GM23338 (cell line): Measurements from ENCODE around the gene RPTOR. TPM values are rescaled to one million over a fixed set of nuclear protein-coding genes. Genes with fewer than 3 reads are reported as not detected.

Experiments
- ATAC-seq: fragments of 200-7000 bp; cut with Tn5 transposase; 3 replicates; pipeline ENCODE4 v1.9.1; 2020
- DNase-seq: peaks from one replicate; pipeline ENCODE4 v3.0.0-alpha.2; 2015; ENCODE audit warnings: low spot score
- H2AFZ ChIP-seq: fragments of 200-600 bp; sonication (generic); 2 replicates; pipeline ENCODE4 v1.8.0; 2016; ENCODE audit warnings: antibody characterized with exemption, mild to moderate bottlenecking, moderate library complexity
- H3F3A ChIP-seq: fragments of 200-600 bp; sonication (generic); replicated peaks from 2 replicates; pipeline ENCODE4 v1.8.0; 2017; ENCODE audit warnings: antibody characterized with exemption, mixed run types, low read depth
- H3K27ac ChIP-seq: fragments of 200-600 bp; sonication (generic); 2 replicates; pipeline ENCODE4 v1.6.1; 2016; ENCODE audit warnings: low read depth
- H3K27me3 ChIP-seq: fragments of 200-600 bp; sonication (generic); 2 replicates; pipeline ENCODE4 v1.8.0; 2016; ENCODE audit warnings: mild to moderate bottlenecking, mixed run types, moderate library complexity; ENCODE audit not compliant: insufficient read depth
- H3K36me3 ChIP-seq: fragments of 200-600 bp; sonication (generic); 2 replicates; pipeline ENCODE4 v1.8.0; 2016; ENCODE audit warnings: mild to moderate bottlenecking; ENCODE audit not compliant: insufficient read depth
- H3K4me1 ChIP-seq: fragments of 200-600 bp; sonication (generic); 2 replicates; pipeline ENCODE4 v1.8.0; 2016; ENCODE audit warnings: mild to moderate bottlenecking, moderate library complexity; ENCODE audit not compliant: insufficient read depth
- H3K4me2 ChIP-seq: fragments of 200-600 bp; sonication (generic); 2 replicates; pipeline ENCODE4 v1.7.1; 2017; ENCODE audit warnings: mixed run types
- H3K4me3 ChIP-seq: fragments of 200-600 bp; sonication (generic); 2 replicates; pipeline ENCODE4 v1.6.1; 2016; ENCODE audit warnings: mixed run types
- H3K79me2 ChIP-seq: fragments of 200-600 bp; sonication (generic); replicated peaks from 2 replicates; pipeline ENCODE4 v1.8.0; 2017; ENCODE audit warnings: mild to moderate bottlenecking; ENCODE audit not compliant: insufficient read depth
- H3K9me2 ChIP-seq: fragments of 200-600 bp; sonication (generic); 2 replicates; pipeline ENCODE4 v1.8.0; 2017; ENCODE audit not compliant: insufficient read depth
- H4K20me1 ChIP-seq: fragments of 200-600 bp; sonication (generic); replicated peaks from 2 replicates; pipeline ENCODE4 v1.8.0; 2017; ENCODE audit warnings: mild to moderate bottlenecking; ENCODE audit not compliant: insufficient read depth
- H3K27ac Mint-ChIP-seq: 2 replicates; pipeline ENCODE4 v1.8.0; 2020; ENCODE audit warnings: inconsistent platforms, mild to moderate bottlenecking, moderate library complexity, mixed read lengths
- H3K27me3 Mint-ChIP-seq: 3 replicates; pipeline ENCODE4 v1.8.0; 2022; ENCODE audit warnings: low read depth, mild to moderate bottlenecking, moderate library complexity, mixed read lengths, inconsistent platforms; ENCODE audit not compliant: insufficient read depth, poor library complexity
- H3K36me3 Mint-ChIP-seq: 3 replicates; pipeline ENCODE4 v1.8.0; 2021; ENCODE audit warnings: low read depth, mild to moderate bottlenecking, inconsistent platforms, moderate library complexity, mixed read lengths
- H3K4me1 Mint-ChIP-seq: 3 replicates; pipeline ENCODE4 v1.8.0; 2020; ENCODE audit warnings: mild to moderate bottlenecking, inconsistent platforms, mixed read lengths
- H3K4me3 Mint-ChIP-seq: 3 replicates; pipeline ENCODE4 v1.8.0; 2021; ENCODE audit warnings: moderate library complexity, mild to moderate bottlenecking, inconsistent platforms, mixed read lengths
- H3K9me3 Mint-ChIP-seq: 3 replicates; pipeline ENCODE4 v1.8.0; 2020; ENCODE audit warnings: moderate library complexity, mild to moderate bottlenecking, inconsistent platforms, mixed read lengths
- CREB1 ChIP-seq: fragments of 250-450 bp; sonication (Bioruptor Pico); IDR thresholded peaks from 2 replicates; pipeline ENCODE4 v1.5.0; 2020; ENCODE audit warnings: low read depth, mild to moderate bottlenecking, moderate library complexity
- EZH2phosphoT487 ChIP-seq: fragments of 200-600 bp; sonication (generic); IDR thresholded peaks from one replicate; pipeline ENCODE4 v1.8.1; 2018; ENCODE audit warnings: antibody characterized with exemption; ENCODE audit not compliant: unreplicated experiment
- JUNB ChIP-seq: IDR thresholded peaks from one replicate; pipeline ENCODE4 v1.6.1; 2016; ENCODE audit warnings: antibody characterized with exemption; ENCODE audit not compliant: unreplicated experiment
- NANOG ChIP-seq: IDR thresholded peaks from 2 replicates; pipeline ENCODE4 v1.6.1; 2016; ENCODE audit warnings: antibody characterized with exemption, borderline replicate concordance
- POLR2AphosphoS5 ChIP-seq: IDR thresholded peaks from 2 replicates; pipeline ENCODE4 v1.6.1; 2016; ENCODE audit warnings: antibody characterized with exemption, low read depth
- STAT1 ChIP-seq: IDR thresholded peaks from one replicate; pipeline ENCODE4 v1.6.1; 2016; ENCODE audit warnings: antibody characterized with exemption; ENCODE audit not compliant: unreplicated experiment
- ZNF114 ChIP-seq: fragments of 250-450 bp; sonication (Bioruptor Pico); IDR thresholded peaks from 2 replicates; pipeline ENCODE4 v1.5.0; 2020; ENCODE audit warnings: mild to moderate bottlenecking, moderate library complexity
- ZNF331 ChIP-seq: fragments of 250-450 bp; sonication (Bioruptor Pico); IDR thresholded peaks from 2 replicates; pipeline ENCODE4 v1.5.0; 2020; ENCODE audit warnings: low read depth, mild to moderate bottlenecking, moderate library complexity
- polyA plus RNA-seq: library from polyadenylated mRNA; unstranded; fragments of >200 nt; fragmentation: Nextera tagmentation; extraction: Ambion mirVana; gene quantifications from 2 replicates; pipeline ENCODE4 v1.2.1, GENCODE V29; 2016
- total RNA-seq: library from RNA; depleted of rRNA; stranded (reverse); fragments of >200 nt; shearing (Covaris generic); gene quantifications from 2 replicates; pipeline ENCODE4 v1.2.3, GENCODE V29; 2014
- TF ChIP-seq, protein P1 (sequence below): fragments of 250-450 bp; sonication (Bioruptor Pico); IDR thresholded peaks from 2 replicates; pipeline ENCODE4 v1.5.0; 2020; ENCODE audit warnings: mild to moderate bottlenecking, moderate library complexity
- TF ChIP-seq, protein P2 (sequence below): IDR thresholded peaks from 2 replicates; pipeline ENCODE4 v1.6.1; 2016; ENCODE audit warnings: antibody characterized with exemption

The RPTOR gene
- total and polyA plus RNA-seq, 2 experiments from 2014 or later, result 9.5 to 38.0 TPM

DNA sequence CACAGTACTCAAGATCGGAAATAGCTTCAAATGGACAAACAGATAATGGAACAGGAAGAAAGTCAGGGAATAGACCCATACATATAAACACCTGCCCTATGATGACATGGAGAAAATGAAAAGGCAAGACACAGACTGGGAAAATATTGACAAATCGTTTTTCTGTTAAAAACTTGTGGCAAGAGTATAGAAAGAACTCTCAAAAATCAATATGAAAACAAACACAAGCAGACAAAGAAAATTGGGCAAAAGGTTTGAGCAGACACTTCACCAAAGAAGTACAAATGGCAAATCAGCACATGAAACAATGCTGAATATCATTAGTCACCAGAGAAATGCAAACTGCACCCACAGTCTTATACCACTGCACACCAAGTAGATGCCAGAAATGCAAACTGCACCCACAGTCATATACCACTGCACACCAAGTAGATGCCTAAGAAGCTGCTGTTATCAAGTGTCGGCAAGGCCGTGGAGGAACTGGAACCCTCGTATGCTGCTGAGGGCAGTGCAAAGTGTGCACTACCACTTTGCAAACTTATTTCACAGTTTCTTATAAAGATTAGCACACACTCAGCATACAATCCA, 323.5 kb downstream of the RPTOR start (continued):
- TF ChIP-seq, protein P1, sequence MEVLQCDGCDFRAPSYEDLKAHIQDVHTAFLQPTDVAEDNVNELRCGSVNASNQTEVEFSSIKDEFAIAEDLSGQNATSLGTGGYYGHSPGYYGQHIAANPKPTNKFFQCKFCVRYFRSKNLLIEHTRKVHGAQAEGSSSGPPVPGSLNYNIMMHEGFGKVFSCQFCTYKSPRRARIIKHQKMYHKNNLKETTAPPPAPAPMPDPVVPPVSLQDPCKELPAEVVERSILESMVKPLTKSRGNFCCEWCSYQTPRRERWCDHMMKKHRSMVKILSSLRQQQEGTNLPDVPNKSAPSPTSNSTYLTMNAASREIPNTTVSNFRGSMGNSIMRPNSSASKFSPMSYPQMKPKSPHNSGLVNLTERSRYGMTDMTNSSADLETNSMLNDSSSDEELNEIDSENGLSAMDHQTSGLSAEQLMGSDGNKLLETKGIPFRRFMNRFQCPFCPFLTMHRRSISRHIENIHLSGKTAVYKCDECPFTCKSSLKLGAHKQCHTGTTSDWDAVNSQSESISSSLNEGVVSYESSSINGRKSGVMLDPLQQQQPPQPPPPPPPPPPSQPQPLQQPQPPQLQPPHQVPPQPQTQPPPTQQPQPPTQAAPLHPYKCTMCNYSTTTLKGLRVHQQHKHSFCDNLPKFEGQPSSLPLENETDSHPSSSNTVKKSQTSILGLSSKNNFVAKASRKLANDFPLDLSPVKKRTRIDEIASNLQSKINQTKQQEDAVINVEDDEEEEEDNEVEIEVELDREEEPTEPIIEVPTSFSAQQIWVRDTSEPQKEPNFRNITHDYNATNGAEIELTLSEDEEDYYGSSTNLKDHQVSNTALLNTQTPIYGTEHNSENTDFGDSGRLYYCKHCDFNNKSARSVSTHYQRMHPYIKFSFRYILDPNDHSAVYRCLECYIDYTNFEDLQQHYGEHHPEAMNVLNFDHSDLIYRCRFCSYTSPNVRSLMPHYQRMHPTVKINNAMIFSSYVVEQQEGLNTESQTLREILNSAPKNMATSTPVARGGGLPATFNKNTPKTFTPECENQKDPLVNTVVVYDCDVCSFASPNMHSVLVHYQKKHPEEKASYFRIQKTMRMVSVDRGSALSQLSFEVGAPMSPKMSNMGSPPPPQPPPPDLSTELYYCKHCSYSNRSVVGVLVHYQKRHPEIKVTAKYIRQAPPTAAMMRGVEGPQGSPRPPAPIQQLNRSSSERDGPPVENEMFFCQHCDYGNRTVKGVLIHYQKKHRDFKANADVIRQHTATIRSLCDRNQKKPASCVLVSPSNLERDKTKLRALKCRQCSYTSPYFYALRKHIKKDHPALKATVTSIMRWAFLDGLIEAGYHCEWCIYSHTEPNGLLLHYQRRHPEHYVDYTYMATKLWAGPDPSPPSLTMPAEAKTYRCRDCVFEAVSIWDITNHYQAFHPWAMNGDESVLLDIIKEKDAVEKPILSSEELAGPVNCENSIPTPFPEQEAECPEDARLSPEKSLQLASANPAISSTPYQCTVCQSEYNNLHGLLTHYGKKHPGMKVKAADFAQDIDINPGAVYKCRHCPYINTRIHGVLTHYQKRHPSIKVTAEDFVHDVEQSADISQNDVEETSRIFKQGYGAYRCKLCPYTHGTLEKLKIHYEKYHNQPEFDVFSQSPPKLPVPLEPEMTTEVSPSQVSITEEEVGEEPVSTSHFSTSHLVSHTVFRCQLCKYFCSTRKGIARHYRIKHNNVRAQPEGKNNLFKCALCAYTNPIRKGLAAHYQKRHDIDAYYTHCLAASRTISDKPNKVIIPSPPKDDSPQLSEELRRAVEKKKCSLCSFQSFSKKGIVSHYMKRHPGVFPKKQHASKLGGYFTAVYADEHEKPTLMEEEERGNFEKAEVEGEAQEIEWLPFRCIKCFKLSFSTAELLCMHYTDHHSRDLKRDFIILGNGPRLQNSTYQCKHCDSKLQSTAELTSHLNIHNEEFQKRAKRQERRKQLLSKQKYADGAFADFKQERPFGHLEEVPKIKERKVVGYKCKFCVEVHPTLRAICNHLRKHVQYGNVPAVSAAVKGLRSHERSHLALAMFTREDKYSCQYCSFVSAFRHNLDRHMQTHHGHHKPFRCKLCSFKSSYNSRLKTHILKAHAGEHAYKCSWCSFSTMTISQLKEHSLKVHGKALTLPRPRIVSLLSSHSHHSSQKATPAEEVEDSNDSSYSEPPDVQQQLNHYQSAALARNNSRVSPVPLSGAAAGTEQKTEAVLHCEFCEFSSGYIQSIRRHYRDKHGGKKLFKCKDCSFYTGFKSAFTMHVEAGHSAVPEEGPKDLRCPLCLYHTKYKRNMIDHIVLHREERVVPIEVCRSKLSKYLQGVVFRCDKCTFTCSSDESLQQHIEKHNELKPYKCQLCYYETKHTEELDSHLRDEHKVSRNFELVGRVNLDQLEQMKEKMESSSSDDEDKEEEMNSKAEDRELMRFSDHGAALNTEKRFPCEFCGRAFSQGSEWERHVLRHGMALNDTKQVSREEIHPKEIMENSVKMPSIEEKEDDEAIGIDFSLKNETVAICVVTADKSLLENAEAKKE, result no peak

DNA sequence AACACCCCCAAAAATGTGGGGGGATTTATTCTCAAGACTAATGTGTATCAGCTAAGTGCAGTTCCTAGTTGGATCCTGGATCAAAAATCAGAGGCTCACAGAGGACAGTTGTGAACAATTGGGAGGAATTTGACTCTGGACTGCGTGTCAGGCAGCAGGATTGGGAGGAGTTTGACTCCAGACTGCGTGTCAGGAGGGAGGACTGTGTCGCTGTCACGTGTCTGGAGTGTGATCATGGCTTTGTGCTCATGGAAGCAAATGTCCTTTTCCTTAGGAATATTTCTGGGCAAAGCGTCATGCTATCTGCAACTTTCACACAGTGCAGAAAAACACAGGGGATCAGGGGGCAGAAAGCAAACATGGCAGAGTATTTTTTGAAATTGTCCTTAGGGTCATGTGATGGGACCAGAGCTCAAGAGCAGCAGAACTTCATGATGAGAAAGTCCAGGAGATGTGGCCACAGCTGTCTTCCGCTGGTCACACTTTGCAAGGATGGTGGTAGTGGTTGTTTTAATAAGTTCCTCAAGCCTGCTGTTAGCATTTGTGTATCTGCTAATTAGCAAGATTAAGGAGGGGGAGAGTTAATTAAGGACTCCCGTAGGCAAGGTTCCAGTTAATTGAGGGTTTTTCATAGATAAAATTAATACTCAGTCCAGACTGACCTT, 325.0 kb downstream of the RPTOR start:
- no peaks in the 10 kb centered on the region for H3F3A ChIP-seq
- H4K20me1 ChIP-seq, result no peaks in the 10 kb centered on the region
- H2AFZ ChIP-seq, result no peak overlapping the region
- H3K4me1 ChIP-seq, result peaks cover 14% of the 10 kb centered on the region
- TF ChIP-seq, protein P2, sequence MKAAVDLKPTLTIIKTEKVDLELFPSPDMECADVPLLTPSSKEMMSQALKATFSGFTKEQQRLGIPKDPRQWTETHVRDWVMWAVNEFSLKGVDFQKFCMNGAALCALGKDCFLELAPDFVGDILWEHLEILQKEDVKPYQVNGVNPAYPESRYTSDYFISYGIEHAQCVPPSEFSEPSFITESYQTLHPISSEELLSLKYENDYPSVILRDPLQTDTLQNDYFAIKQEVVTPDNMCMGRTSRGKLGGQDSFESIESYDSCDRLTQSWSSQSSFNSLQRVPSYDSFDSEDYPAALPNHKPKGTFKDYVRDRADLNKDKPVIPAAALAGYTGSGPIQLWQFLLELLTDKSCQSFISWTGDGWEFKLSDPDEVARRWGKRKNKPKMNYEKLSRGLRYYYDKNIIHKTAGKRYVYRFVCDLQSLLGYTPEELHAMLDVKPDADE, result no peak
- no peak for TF ChIP-seq EZH2phosphoT487
- TF ChIP-seq ZNF114, result no peak
- TF ChIP-seq JUNB, result no peak
- no peak for TF ChIP-seq ZNF331 (CRISPR knock-in tag)
- no peak for TF ChIP-seq CREB1 (CRISPR knock-in tag)
- no peak for TF ChIP-seq POLR2AphosphoS5
- no peak for TF ChIP-seq NANOG
- no peak for TF ChIP-seq STAT1
- no peaks in the 10 kb centered on the region for H3K9me3 Mint-ChIP-seq
- peak overlapping the region; percentile 51; the same call in 1 of the 2 replicates for H3K27ac Mint-ChIP-seq
- H3K4me1 Mint-ChIP-seq, result peaks cover 34% of the 10 kb centered on the region
- H3K4me3 Mint-ChIP-seq, result no peak overlapping the region
- no peak for DNase-seq
- no peak overlapping the region for H3K4me2 ChIP-seq
- H3K9me2 ChIP-seq, result no peaks in the 10 kb centered on the region; the same call in 1 of the 2 replicates
- no peaks in the 10 kb centered on the region for H3K79me2 ChIP-seq
- no peak overlapping the region for H3K4me3 ChIP-seq
- H3K27me3 ChIP-seq, result no peaks in the 10 kb centered on the region
- no peak overlapping the region for H3K27ac ChIP-seq
- no peaks in the 10 kb centered on the region for H3K36me3 Mint-ChIP-seq
- peaks cover 6% of the 10 kb centered on the region for H3K27me3 Mint-ChIP-seq
- H3K36me3 ChIP-seq, result no peaks in the 10 kb centered on the region
- ATAC-seq, result no peak
